ENCODE results near the gene AKNA. TPM values are rescaled to one million over a fixed set of nuclear protein-coding genes. Genes with fewer than 3 reads are reported as not detected.

AKNA gene
- total and polyA plus RNA-seq, 2 of the 8 experiments (the other 6 are each of a cell fraction or from before 2014, with no cell fraction given), result 21.0 to 27.4 TPM

GRCh38 chr9:114344188-114344566 is 43.6 kb downstream of the AKNA start (continued):
- TF ChIP-seq ATF2 (IDR thresholded peaks at IDR 0.05; ENCODE audit: low read length) (no peak), HDAC6 (IDR thresholded peaks at IDR 0.05; ENCODE audit: low read depth, low read length) (no peak), JUN (IDR thresholded peaks at IDR 0.05; ENCODE audit: low read depth, low read length) (no peak), CEBPB (IDR thresholded peaks at IDR 0.05; ENCODE audit: low read depth, low read length) (no peak), POU5F1 (IDR thresholded peaks at IDR 0.05; ENCODE audit: low read depth, low read length) (no peak)
